PC-3 (cell line): ENCODE measurements around the gene IRAK1BP1. TPM values are rescaled to one million over a fixed set of nuclear protein-coding genes. Genes with fewer than 3 reads are reported as not detected.
"Not testable (repeated sequence)": the region's sequence is repeated elsewhere in the genome, so short reads cannot be mapped to it uniquely, and the experiment has no call there.

Experiments
- ATAC-seq: fragments of 200-7000 bp; cut with Tn5 transposase; 2 replicates; pipeline ENCODE4 v1.9.1; 2020; ENCODE audit warnings: mild to moderate bottlenecking, moderate library complexity
- BruUV-seq: library from RNA; stranded (reverse); fragments of 400-500 nt; replicated peaks from 2 replicates; lab custom pipeline; 2021; lab: Mats Ljungman, UMichigan
- CTCF ChIA-PET: fragments of 300-600 bp; sonication (Branson Sonifier 250); formaldehyde crosslinking; loops from one replicate; lab custom pipeline; 2022; ENCODE audit warnings: antibody characterized with exemption; lab: Charles Lee
- POLR2A ChIA-PET: fragments of 300-600 bp; sonication (Branson Sonifier 250); formaldehyde crosslinking; loops from one replicate; lab custom pipeline; 2022; ENCODE audit warnings: antibody characterized with exemption; ENCODE audit not compliant: unreplicated experiment; lab: Charles Lee
- DNase-seq: peaks from one replicate; pipeline ENCODE4 v3.0.0-alpha.2; 2015
- H2AFZ ChIP-seq: fragments of 300-600 bp; sonication (generic); 2 replicates; pipeline ENCODE4 v1.6.0; 2016; ENCODE audit warnings: antibody characterized with exemption, low read length
- H3F3A ChIP-seq: fragments of 300-600 bp; sonication (generic); one replicate; pipeline ENCODE4 v1.6.0; 2017; ENCODE audit warnings: antibody characterized with exemption, low read length, control low read depth, mild to moderate bottlenecking; ENCODE audit not compliant: unreplicated experiment
- H3K27ac ChIP-seq: fragments of 300-600 bp; sonication (generic); 2 replicates; pipeline ENCODE4 v1.5.1; 2016; ENCODE audit warnings: mild to moderate bottlenecking, low read length
- H3K27me3 ChIP-seq: fragments of 300-600 bp; sonication (generic); 2 replicates; pipeline ENCODE4 v1.6.1; 2016; ENCODE audit warnings: low read length, mixed read lengths
- H3K36me3 ChIP-seq: fragments of 300-600 bp; sonication (generic); 2 replicates; pipeline ENCODE4 v1.6.1; 2016; ENCODE audit warnings: low read depth, mixed run types, low read length, mixed read lengths
- H3K4me1 ChIP-seq: fragments of 300-600 bp; sonication (generic); 2 replicates; pipeline ENCODE4 v1.5.1; 2016; ENCODE audit warnings: low read length; ENCODE audit not compliant: insufficient read depth
- H3K4me2 ChIP-seq: fragments of 300-600 bp; sonication (generic); 2 replicates; pipeline ENCODE4 v1.6.0; 2016; ENCODE audit warnings: low read length
- H3K4me3 ChIP-seq: fragments of 300-600 bp; sonication (generic); 2 replicates; pipeline ENCODE4 v1.5.1; 2016; ENCODE audit warnings: mild to moderate bottlenecking, low read length, mixed read lengths
- H3K79me2 ChIP-seq: fragments of 300-600 bp; sonication (generic); 2 replicates; pipeline ENCODE4 v1.6.1; 2017; ENCODE audit warnings: low read length, mixed read lengths
- H3K9ac ChIP-seq: fragments of 300-600 bp; sonication (generic); 2 replicates; pipeline ENCODE4 v1.6.0; 2016; ENCODE audit warnings: mild to moderate bottlenecking, low read length
- H3K9me2 ChIP-seq: fragments of 300-600 bp; sonication (generic); replicated peaks from 2 replicates; pipeline ENCODE4 v1.6.1; 2016; ENCODE audit warnings: mixed run types, low read length, mixed read lengths
- H3K9me3 ChIP-seq: fragments of 300-600 bp; sonication (generic); 2 replicates; pipeline ENCODE4 v1.6.1; 2016; ENCODE audit warnings: low read length, mixed read lengths
- H4K20me1 ChIP-seq: fragments of 300-600 bp; sonication (generic); 2 replicates; pipeline ENCODE4 v1.6.1; 2016; ENCODE audit warnings: low read length, mixed read lengths
- EZH2 ChIP-seq: fragments of 300-600 bp; sonication (generic); IDR thresholded peaks from one replicate; pipeline ENCODE4 v1.6.1; 2017; ENCODE audit warnings: antibody characterized with exemption, mild to moderate bottlenecking, low read length; ENCODE audit not compliant: unreplicated experiment
- EZH2phosphoT487 ChIP-seq: fragments of 300-600 bp; sonication (generic); IDR thresholded peaks from 2 replicates; pipeline ENCODE4 v1.6.1; 2018; ENCODE audit warnings: mild to moderate bottlenecking, antibody characterized with exemption, low read length, borderline replicate concordance
- intact Hi-C: fragments of 100-400 bp; cut with micrococcal nuclease; formaldehyde crosslinking; loops from 2 replicates; pipeline ENCODE4 v1.9.0; 2023
- total RNA-seq: library from RNA; depleted of rRNA; stranded (reverse); fragments of >200 nt; gene quantifications from 2 replicates; pipeline ENCODE4 v1.2.3, GENCODE V29; 2014
- TF ChIP-seq, protein P1 (sequence below): fragments of 300-600 bp; sonication (generic); conservative IDR thresholded peaks from 2 replicates; pipeline ENCODE4 v1.5.1; 2017; ENCODE audit warnings: antibody characterized with exemption, low read depth, mild to moderate bottlenecking, low read length

IRAK1BP1 gene
- total RNA-seq, 1 experiment from 2014 or later = 3.4 TPM

DNA sequence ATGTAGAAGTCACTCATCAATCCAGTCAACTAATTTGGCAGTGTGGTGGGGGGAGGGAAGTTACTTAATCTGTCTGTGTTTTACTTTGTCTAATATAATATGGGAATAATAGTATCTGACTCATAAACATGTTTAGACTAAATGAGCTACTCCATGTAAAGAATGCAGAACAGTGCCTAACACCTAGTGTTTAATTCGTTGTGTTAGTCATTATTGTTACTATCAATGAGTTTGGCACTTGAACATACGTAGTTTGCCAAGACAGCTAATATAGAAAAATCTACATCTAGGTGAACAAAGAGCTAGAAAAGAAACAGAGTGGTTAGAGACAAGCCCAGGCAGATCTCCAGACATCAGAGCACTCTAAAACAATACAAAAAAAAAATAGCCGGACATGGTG, 49.1 kb downstream of the IRAK1BP1 start:
- H3F3A ChIP-seq = no peaks in the 10 kb centered on the region
- no peak overlapping the region for H2AFZ ChIP-seq
- H3K9me2 ChIP-seq = no peaks in the 10 kb centered on the region
- H3K4me3 ChIP-seq = no peak overlapping the region
- no peaks in the 10 kb centered on the region for H3K9me3 ChIP-seq
- no peaks in the 10 kb centered on the region for H3K27me3 ChIP-seq
- no peaks in the 10 kb centered on the region for H3K79me2 ChIP-seq
- no TSS peak for BruUV-seq
- DNase-seq (no peak), ATAC-seq (no peak)
- H4K20me1 ChIP-seq = no peaks in the 10 kb centered on the region
- H3K4me1 ChIP-seq = no peaks in the 10 kb centered on the region
- ChIA-PET CTCF (no interaction called here), POLR2A (no interaction called here)
- H3K36me3 ChIP-seq = no peaks in the 10 kb centered on the region
- intact Hi-C loops = no loop called here
- TF ChIP-seq, protein P1, sequence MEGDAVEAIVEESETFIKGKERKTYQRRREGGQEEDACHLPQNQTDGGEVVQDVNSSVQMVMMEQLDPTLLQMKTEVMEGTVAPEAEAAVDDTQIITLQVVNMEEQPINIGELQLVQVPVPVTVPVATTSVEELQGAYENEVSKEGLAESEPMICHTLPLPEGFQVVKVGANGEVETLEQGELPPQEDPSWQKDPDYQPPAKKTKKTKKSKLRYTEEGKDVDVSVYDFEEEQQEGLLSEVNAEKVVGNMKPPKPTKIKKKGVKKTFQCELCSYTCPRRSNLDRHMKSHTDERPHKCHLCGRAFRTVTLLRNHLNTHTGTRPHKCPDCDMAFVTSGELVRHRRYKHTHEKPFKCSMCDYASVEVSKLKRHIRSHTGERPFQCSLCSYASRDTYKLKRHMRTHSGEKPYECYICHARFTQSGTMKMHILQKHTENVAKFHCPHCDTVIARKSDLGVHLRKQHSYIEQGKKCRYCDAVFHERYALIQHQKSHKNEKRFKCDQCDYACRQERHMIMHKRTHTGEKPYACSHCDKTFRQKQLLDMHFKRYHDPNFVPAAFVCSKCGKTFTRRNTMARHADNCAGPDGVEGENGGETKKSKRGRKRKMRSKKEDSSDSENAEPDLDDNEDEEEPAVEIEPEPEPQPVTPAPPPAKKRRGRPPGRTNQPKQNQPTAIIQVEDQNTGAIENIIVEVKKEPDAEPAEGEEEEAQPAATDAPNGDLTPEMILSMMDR = no peak
- TF ChIP-seq EZH2 (no peak), EZH2phosphoT487 (no peak)
- H3K9ac ChIP-seq = no peak overlapping the region
- no peak overlapping the region for H3K4me2 ChIP-seq
- no peak overlapping the region for H3K27ac ChIP-seq

DNA sequence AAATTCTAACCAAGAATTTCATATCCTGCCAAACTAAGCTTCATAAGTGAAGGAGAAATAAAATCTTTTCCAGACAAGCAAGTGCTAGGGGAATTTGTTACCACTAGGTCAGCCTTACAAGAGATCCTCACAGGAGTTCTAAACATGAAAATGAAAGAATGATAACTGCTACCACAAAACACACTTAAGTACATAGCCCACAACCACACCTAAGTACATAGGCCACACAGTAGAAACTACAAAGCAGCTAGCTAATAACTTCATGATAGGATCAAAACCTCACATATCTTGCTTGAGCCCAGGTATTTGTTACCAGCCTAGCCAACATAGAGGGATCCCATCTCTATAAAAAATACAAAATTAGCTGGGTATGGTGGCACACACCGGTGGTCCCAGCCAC, 50.4 kb downstream of the IRAK1BP1 start:
- BruUV-seq = no TSS peak
- Histone ChIP-seq H3K27me3 (no peaks in the 10 kb centered on the region), H3K9me3 (no peaks in the 10 kb centered on the region), H3K27ac (no peak overlapping the region), H3K4me2 (no peak overlapping the region), H3K4me3 (no peak overlapping the region), H3F3A (no peaks in the 10 kb centered on the region), H3K36me3 (no peaks in the 10 kb centered on the region), H3K9ac (no peak overlapping the region), H3K4me1 (no peaks in the 10 kb centered on the region), H3K9me2 (no peaks in the 10 kb centered on the region), H2AFZ (no peak overlapping the region), H4K20me1 (no peaks in the 10 kb centered on the region), H3K79me2 (no peaks in the 10 kb centered on the region)
- ATAC-seq (no peak), DNase-seq (no peak)
- intact Hi-C loops = no loop called here
- TF ChIP-seq EZH2 (no peak), EZH2phosphoT487 (no peak)
- TF ChIP-seq, protein P1 = no peak
- ChIA-PET POLR2A (no interaction called here), CTCF (no interaction called here)

DNA sequence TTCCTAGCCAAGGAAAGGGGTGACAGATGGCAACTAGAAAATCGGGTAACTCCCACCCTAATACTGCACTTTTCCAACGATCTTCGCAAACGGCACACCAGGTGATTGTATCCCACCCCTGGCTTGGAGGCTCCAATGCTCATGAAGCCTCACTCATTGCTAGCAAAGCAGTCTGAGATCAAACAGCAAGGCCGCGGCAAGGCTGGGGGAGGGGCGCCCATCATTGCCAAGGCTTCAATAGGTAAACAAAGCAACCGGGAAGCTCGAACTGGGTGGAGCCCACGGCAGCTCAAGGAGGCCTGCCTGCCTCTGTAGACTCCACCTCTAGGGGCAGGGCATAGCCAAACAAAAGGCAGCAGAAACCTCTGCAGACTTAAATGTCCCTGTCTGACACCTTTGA, 53.8 kb downstream of the IRAK1BP1 start:
- H3K79me2 ChIP-seq, CTCF ChIA-PET, ATAC-seq, H3K9me3 ChIP-seq, POLR2A ChIA-PET, DNase-seq, H2AFZ ChIP-seq, H3K36me3 ChIP-seq, H3K4me1 ChIP-seq, H3K9ac ChIP-seq, H3F3A ChIP-seq, H3K27me3 ChIP-seq, H3K4me3 ChIP-seq, H3K27ac ChIP-seq, H3K9me2 ChIP-seq, intact Hi-C loops, H4K20me1 ChIP-seq, BruUV-seq, H3K4me2 ChIP-seq: not testable (repeated sequence)
